ENCODE data around the gene BPTF. TPM values are rescaled to one million over a fixed set of nuclear protein-coding genes. Genes with fewer than 3 reads are reported as not detected.

BPTF gene
- total and polyA plus RNA-seq, 2 of the 13 experiments (the other 11 are each of a cell fraction or from before 2014, with no cell fraction given), result 43.5 to 66.1 TPM

DNA sequence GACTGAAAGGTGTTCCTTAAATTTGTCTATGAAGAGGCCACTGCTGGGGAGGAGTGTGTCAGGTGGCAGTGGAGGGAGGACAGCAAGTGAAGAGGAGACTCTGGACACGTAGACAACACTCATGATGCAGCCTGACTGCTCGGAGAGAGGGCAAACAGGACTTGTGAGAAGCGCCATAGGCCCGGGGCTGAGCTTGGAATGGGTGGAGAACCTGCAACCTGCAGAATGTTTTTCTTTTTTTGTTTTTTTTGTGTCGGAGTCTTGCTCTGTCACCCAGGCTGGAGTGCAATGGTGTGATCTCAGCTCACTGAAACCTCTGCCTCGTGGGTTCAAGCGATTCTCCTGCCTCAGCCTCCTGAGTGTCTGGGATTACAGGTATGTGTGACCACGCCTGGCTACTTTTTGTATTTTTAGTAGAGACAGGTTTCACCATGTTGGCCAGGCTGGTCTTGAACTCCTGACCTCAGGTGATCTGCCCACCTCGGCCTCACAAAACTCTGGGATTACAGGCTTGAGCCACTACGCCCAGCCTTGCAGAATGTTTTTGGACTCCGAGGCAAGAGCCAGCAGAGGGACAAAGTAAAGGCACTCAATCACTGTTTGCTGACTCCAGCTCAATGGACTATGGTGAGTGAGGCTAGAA is 189.9 kb downstream of the BPTF start:
- H3K27me3 ChIP-seq (ENCODE audit: control insufficient read depth in 1 of 2, insufficient read depth in 2 of 2, low read length in 2 of 2), result peaks cover 0 to 5% of the 10 kb centered on the region in 2 experiments; a peak in 1 of 5 replicates
- intact Hi-C loops (cut with micrococcal nuclease; ENCODE audit: unreplicated experiment), result no loop called here
- BruUV-seq (replicated peaks), result no TSS peak
- TF ChIP-seq ZSCAN9 (CRISPR knock-in tag; IDR thresholded peaks at IDR 0.05; ENCODE audit: borderline replicate concordance) (no peak), DNMT1 (CRISPR knock-in tag; IDR thresholded peaks at IDR 0.05) (no peak), TCF12 (IDR thresholded peaks at IDR 0.05) (no peak), TCF12 (CRISPR knock-in tag; IDR thresholded peaks at IDR 0.05) (no peak), SAP130 (CRISPR knock-in tag; IDR thresholded peaks at IDR 0.05; ENCODE audit: low read depth) (0 out of 2 replicates have a peak, but pooled peaks have one; percentile 12), NR2F6 (IDR thresholded peaks at IDR 0.05) (no peak), NR2F6 (CRISPR knock-in tag; IDR thresholded peaks at IDR 0.05) (no peak), SP4 (CRISPR knock-in tag; IDR thresholded peaks at IDR 0.05) (0 out of 2 replicates have a peak, but pooled peaks have one; percentile 9), ZNF263 (CRISPR knock-in tag; IDR thresholded peaks at IDR 0.05) (peak; percentile 86), SSRP1 (CRISPR knock-in tag; IDR thresholded peaks at IDR 0.05) (no peak), TBL1XR1 (IDR thresholded peaks at IDR 0.05; ENCODE audit: borderline replicate concordance, low read length, partially characterized antibody) (no peak), ZFP90 (CRISPR knock-in tag; IDR thresholded peaks at IDR 0.05; ENCODE audit: borderline replicate concordance) (0 out of 2 replicates have a peak, but pooled peaks have one; percentile 16), TBX3 (IDR thresholded peaks at IDR 0.05; ENCODE audit: borderline replicate concordance) (no peak), ARID2 (CRISPR knock-in tag; IDR thresholded peaks at IDR 0.05; ENCODE audit: borderline replicate concordance) (0 out of 2 replicates have a peak, but pooled peaks have one; percentile 55), PCBP1 (IDR thresholded peaks at IDR 0.05; ENCODE audit: borderline replicate concordance, low read depth, low read length) (no peak), ZNF781 (CRISPR knock-in tag; IDR thresholded peaks at IDR 0.05; ENCODE audit: borderline replicate concordance, not compliant biosample characterization) (peak; percentile 80), GFI1 (CRISPR knock-in tag; IDR thresholded peaks at IDR 0.05; ENCODE audit: borderline replicate concordance) (no peak), GTF2F1 (IDR thresholded peaks at IDR 0.05; ENCODE audit: low read length) (no peak), MEF2D (CRISPR knock-in tag; IDR thresholded peaks at IDR 0.05) (0 out of 2 replicates have a peak, but pooled peaks have one; percentile 54)
- TF ChIP-seq, protein P1, sequence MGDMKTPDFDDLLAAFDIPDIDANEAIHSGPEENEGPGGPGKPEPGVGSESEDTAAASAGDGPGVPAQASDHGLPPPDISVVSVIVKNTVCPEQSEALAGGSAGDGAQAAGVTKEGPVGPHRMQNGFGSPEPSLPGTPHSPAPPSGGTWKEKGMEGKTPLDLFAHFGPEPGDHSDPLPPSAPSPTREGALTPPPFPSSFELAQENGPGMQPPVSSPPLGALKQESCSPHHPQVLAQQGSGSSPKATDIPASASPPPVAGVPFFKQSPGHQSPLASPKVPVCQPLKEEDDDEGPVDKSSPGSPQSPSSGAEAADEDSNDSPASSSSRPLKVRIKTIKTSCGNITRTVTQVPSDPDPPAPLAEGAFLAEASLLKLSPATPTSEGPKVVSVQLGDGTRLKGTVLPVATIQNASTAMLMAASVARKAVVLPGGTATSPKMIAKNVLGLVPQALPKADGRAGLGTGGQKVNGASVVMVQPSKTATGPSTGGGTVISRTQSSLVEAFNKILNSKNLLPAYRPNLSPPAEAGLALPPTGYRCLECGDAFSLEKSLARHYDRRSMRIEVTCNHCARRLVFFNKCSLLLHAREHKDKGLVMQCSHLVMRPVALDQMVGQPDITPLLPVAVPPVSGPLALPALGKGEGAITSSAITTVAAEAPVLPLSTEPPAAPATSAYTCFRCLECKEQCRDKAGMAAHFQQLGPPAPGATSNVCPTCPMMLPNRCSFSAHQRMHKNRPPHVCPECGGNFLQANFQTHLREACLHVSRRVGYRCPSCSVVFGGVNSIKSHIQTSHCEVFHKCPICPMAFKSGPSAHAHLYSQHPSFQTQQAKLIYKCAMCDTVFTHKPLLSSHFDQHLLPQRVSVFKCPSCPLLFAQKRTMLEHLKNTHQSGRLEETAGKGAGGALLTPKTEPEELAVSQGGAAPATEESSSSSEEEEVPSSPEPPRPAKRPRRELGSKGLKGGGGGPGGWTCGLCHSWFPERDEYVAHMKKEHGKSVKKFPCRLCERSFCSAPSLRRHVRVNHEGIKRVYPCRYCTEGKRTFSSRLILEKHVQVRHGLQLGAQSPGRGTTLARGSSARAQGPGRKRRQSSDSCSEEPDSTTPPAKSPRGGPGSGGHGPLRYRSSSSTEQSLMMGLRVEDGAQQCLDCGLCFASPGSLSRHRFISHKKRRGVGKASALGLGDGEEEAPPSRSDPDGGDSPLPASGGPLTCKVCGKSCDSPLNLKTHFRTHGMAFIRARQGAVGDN (CRISPR knock-in tag; IDR thresholded peaks at IDR 0.05), result no peak
- TF ChIP-seq, protein P2, sequence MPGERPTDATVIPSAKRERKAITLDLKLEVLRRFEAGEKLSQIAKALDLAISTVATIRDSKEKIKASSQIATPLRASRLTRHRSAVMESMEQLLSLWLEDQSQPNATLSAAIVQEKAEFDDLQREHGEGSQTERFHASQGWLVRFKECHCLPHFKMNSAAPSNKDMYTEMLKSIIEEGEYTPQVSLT (CRISPR knock-in tag; IDR thresholded peaks at IDR 0.05; ENCODE audit: borderline replicate concordance, low read depth), result no peak

More for the DNA sequence above, 189.9 kb downstream of the BPTF start:
- peaks cover 44% of the 10 kb centered on the region for H3K4me1 ChIP-seq (ENCODE audit: insufficient read depth, low read length)
- CTCF ChIA-PET (ENCODE audit: low intra/inter-chr PET ratio, low total read pairs), result no interaction called here
- no peaks in the 10 kb centered on the region for H3K36me3 ChIP-seq (replicated peaks in 1 of 2; ENCODE audit: control insufficient read depth in 1 of 2, insufficient read depth in 2 of 2, low read length in 2 of 2)
- H3K9ac ChIP-seq (ENCODE audit: insufficient read depth, low read depth, low read length), result 0 out of 2 replicates have a peak overlapping the region, but pooled peaks have one; percentile 13
- no peaks in the 10 kb centered on the region for H3K79me2 ChIP-seq (ENCODE audit: insufficient read depth, low read length)
- H2AFZ ChIP-seq (ENCODE audit: low read length), result peak overlapping the region; percentile 18
- DNase-seq (ENCODE audit: low spot score), result no peak
- WGBS (ENCODE audit: low lambda C conversion rate), result 25% methylated on average over 11 of the region's 11 CpGs
- POLR2A ChIA-PET, result interaction anchor here (1.0 kb wide), 1 partner anchor 19 kb away, joined by 3 read pairs; no protein-coding TSS in a partner anchor
- no peak for ATAC-seq
- H4K20me1 ChIP-seq (ENCODE audit: insufficient read depth, low read length), result no peaks in the 10 kb centered on the region
- H3K4me2 ChIP-seq (ENCODE audit: low read depth, low read length), result peak overlapping the region; percentile 73
- peak overlapping the region in 1 of 3 experiments; percentile 57; a peak in 4 of 6 replicates for H3K4me3 ChIP-seq (replicated peaks in 1 of 3; ENCODE audit: insufficient read depth in 1 of 3, low read depth in 2 of 3, low read length in 3 of 3)
- no peaks in the 10 kb centered on the region for H3K9me3 ChIP-seq (ENCODE audit: low read length)
- no peak for FAIRE-seq
- in situ Hi-C loops (cut with HindIII; ENCODE audit: extremely low pct_ligation_motif_present, low pct_unique_long_range_greater_than_20kb), result no loop called here
- no peak overlapping the region for H3K27ac ChIP-seq (ENCODE audit: extremely low read length, insufficient read depth, low read length)

Data from HepG2 (cell line).